ENCODE measurements around the gene ANKS1A.
"Not testable (repeated sequence)": the region's sequence is repeated elsewhere in the genome, so short reads cannot be mapped to it uniquely, and the experiment has no call there.

Gene ANKS1A

DNA sequence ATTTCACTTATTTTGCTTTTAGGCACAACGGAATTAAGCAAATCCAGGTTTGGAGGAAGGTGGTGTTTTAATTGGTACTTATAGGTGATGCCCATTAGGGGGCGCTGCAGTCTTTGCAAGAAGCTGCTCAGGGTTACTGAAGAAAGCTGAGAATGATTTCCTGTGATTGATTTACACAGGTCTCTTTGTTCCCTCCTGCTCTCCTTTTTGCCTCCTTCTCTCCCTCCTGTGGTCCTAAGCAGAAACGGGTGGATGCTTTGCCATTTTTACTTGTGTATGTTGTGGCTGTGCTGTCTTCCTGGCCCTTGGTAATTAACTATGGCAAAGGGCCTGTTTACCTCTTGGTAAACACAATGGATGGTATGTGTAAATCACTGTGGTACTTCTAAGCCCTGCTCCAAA, 97.8 kb downstream of the ANKS1A start:
- DNase-seq (ENCODE audit: low read depth in 2 of 3, low spot score in 2 of 3), result peak in 2 of 3 experiments; percentile 6 to 38

DNA sequence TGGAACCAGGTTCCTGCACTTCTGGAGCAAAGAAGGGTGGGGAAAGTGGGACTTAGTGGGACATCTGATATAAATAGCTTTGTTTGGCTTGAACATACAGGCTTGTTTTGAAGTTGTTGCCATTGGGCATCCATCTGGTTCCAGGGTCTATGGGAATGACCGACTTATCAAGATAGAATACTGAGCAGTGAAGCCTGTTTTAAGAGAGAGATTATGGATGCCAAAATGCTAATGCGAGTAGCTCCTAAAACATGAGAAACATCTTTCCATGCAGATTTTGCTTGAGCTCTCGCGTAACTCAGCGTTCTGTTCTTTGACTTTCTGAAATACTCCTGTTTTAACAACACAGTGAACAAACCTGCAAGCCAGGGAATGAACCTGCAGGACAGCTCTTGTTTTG, 98.5 kb downstream of the ANKS1A start:
- no peak for DNase-seq (ENCODE audit: low read depth in 2 of 3, low spot score in 2 of 3)

DNA sequence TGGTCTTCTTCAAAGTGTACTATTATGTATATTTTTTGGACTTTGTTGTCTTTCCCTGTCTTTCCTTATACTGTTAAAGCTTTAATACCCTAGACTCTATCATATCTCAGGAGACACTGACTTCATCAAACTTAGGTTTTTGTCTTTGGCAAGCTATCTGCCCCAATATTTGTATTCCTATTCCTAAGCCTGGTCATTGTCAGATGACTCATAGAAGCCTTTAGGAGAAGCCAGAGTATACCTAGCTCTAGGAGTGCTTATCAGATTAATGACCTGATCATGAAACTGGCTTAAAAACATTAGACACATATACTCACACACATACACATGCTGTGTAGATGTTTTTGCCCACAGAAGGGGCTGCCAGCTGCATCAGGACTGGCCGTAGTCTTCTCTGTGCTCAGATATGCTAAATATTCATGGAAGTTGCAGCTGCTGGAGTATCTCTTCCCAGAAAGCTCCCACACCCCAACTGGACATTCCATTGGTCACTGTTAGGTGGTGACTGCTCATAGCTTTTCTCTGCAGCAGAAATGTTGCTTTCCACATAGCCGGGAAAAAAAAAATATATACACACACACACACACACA, 102.0 kb downstream of the ANKS1A start:
- DNase-seq (ENCODE audit: low read depth in 2 of 3, low spot score in 2 of 3), result no peak

DNA sequence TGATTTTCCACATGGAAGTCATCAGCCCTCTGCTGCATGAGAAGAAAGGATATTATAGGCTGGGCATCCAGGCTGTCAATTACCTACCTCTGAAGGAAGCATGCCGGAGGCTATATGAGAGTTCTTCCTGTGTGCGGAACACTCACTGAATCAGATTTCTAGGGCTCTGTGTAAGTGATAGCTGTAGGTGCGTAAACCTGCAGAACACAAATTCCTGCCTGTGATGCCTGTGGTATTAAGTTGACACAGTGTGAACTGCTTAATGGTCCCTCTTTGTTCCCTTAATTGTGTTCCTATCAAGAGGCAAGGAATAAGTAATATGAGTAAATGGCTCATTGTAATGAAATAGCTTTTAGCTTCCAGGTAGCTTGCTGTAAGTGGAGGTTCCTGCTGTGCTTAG, 103.3 kb downstream of the ANKS1A start:
- no peak for DNase-seq (ENCODE audit: low read depth in 2 of 3, low spot score in 2 of 3)

DNA sequence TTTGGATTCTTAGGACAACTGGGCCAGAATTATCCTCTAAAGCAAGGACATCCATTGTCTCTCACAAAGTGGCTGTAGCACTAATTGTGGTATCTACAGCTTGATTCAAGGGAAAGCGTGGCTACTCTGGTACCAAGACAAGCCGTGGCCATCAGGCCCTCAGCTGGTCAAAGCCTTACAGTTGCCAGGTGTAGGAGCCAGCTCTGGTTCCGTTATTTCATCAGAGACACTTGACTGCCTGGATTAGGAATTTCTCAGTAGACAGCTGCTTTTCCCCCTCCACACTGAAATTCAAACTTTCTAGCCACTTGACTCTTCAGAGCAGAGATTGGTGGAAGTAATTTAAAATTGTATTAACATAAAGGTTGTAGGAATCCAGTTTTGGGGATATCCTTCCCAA, 104.2 kb downstream of the ANKS1A start:
- DNase-seq (ENCODE audit: low read depth in 2 of 3, low spot score in 2 of 3), result no peak

DNA sequence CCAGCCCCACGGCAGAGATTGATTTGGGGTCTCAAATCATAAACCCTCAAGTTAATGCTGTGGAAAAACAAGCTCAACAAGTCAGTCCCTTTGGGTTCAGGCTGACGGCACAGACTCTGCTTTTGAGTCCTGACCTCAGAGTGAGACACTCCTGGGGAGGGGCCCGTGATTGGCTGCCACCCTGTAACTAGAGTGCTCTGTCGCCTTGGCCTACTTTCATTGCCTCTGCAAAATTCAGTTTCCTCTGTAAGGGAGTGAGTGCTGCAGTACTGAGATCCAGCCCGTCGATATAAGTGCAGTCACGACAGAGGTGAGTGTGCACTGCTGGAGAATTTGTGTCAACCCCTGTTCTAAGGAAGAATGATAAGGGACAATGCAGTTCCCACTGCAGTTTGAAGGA, 105.6 kb downstream of the ANKS1A start:
- DNase-seq (ENCODE audit: low read depth in 2 of 3, low spot score in 2 of 3), result no peak

DNA sequence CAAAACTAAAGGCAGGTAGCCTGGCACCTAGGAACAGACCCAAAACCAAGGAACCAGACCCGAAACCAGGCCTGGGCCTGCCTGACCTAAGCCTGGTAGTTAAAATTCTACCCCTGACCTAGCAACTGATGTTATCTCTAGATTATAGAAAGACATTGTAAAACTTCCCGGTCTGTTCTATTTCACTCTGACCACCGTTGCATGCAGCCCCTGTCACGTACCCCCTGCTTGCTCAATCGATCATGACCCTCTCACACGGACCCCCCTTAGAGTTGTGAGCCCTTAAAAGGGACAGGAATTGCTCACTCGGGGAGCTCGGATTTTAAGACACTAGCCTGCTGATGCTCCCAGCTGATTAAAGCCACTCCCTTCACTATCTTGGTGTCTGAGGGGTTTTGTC, 109.4 kb downstream of the ANKS1A start:
- not testable (repeated sequence) for DNase-seq (ENCODE audit: low read depth in 2 of 3, low spot score in 2 of 3)

DNA sequence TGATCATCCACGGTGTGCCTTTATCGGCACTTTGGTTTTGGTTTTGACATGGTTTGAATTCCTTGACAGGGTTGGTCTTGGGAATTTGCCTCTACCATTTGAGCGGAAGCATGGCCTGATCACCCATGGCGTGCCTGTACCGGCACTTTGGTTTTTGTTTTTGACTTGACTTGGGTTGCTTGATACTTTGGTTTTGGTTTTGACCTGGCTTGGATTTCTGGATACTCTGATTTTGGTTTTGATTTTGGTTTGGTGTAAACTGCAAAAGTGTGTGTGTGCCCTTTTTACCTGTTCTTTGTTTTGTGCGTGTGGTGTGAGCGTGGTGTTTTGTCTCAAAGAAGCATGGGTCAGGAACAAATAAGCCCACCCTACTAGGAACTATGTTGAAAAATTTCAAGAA, 110.1 kb downstream of the ANKS1A start:
- DNase-seq (ENCODE audit: low read depth in 2 of 3, low spot score in 2 of 3), result not testable (repeated sequence)

DNA sequence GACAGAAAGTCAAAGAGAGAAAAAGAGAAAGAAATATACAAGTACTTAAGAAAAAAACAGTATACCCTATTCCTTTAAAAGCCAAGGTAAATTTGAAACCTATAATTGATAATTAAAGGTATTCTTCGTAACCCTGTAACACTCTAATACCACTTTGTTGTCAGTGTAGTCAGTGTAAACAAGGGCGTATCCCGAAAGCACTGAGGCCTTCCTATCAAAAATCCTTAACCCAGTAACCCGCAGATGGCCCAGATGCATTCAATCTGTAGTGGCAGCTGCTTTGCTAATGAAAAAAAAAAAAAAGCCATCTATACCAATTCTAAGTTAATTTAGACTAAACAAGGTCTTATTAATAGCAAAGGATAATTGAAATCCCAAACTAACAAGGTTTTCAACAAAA, 110.9 kb downstream of the ANKS1A start:
- not testable (repeated sequence) for DNase-seq (ENCODE audit: low read depth in 2 of 3, low spot score in 2 of 3)

DNA sequence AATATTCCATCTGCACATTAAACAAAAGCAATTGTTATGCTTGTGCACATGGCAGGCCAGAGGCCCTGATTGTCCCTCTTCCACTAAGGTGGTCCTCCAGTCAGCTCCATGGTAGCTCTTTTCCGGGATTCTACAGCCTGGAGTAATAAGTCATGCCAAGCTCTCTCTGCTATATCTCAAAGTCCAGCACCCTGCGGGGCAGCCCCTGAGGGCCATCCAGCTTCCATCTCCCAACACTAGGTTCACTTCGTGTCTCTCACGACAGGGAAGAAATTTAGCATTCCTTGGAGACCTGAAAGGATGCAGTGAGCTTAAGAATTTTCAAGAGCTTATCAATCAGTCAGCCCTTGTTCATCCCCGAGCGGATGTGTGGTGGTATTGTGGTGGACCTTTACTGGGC, 112.3 kb downstream of the ANKS1A start:
- not testable (repeated sequence) for DNase-seq (ENCODE audit: low read depth in 2 of 3, low spot score in 2 of 3)

DNA sequence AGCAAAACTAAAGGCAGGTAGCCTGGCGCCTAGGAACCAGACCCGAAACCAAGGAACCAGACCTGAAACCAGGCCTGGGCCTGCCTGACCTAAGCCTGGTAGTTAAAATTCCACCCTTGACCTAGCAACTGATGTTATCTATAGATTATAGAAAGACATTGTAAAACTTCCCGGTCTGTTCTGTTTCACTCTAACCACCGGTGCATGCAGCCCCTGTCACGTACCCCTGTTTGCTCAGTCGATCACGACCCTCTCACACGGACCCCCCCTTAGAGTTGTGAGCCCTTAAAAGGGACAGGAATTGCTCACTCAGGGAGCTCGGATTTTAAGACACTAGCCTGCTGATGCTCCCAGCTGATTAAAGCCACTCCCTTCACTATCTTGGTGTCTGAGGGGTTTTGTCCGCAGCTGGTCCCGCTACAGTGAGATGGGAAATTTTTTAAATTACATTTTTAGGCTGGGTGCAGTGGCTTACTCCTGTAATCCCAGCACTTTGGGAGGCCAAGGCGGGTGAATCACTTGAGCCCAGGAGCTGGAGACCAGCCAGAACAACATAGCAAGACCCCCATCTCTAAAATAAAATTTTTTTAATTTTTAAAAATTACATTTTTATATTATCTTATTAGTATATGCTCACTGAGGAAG, 115.0 kb downstream of the ANKS1A start:
- not testable (repeated sequence) for DNase-seq (ENCODE audit: low read depth in 2 of 3, low spot score in 2 of 3)

DNA sequence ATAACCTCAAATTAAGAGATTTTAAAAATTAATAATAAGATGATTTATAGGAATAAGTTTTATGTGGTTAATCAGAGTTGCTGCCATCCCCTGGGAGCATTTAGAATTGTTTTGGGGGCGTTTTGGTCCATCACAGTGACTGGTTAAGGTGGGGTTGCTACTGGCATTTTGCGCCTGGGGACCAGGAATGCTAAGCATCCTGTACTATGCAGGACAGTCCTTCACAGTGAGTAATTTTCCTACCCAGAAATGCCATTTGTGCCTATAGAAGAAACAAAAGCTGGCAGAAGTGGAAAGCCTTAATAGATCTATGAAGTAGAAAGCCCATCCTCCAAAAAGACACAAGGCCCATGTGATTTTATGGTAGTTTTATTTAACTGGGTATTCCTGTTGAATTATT, 118.0 kb downstream of the ANKS1A start:
- no peak for DNase-seq (ENCODE audit: low read depth in 2 of 3, low spot score in 2 of 3)

DNA sequence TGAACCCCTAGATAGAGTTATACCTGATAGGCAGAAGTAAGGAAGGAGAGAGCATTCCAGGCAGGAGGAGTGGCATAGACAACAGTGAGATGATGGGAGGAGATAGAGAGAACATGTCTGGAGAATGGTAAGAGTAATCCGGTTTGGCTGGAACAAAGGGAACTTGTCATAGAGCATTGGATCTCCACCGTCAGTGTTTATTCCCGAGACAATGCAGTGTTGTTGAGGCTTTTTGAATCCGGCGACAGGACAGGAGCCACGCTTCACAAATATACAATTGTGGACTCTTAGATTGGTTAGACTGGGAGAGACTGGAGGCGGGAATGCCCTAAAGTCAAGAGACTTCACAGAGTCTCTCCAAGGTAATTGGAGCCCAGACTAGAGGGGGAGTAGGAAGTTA, 119.8 kb downstream of the ANKS1A start:
- DNase-seq (ENCODE audit: low read depth in 2 of 3, low spot score in 2 of 3), result no peak

DNA sequence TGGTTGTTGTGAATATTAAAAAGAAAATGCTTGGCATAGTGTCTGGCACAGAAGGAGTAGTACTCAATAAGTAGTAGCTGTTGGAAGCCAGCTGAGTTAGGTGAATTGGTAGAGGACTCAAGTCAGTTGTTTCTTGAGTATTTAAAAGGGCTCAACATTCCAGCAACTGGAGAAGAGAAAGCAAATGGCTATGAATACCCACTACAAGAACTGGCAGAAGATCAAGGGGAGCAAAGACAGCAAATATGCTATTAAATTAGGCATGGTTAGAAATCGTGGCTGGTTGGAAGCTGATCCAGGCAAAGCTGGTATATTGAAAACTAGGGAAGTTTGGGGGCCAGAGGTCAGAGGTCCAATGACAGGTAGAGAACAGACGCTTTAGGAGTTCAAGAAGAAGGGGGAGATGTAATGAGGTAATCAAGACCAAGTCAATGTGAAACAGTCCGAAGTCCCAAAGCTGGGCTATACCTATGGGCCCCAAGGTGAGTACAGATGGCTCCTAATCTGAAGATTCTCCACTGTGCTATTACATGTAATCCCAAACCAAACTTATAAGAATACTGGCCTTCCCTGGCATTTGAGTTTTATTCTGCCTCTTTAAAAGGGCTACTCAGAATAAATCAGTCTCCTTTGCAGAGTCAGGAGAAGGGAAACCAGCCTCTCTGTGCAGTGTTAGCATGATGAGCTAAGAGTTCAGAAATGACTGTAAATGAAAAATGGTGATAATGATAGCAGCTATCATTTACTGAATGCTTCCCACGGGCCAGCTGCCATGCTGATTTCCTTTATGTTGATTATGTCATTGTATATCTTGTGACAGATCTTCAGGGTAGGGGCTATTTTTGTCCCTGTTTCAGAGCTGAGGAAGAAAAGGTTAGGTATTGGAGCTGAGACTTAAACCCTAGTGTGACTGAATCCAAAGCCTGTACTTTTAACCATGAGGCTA, 122.3 kb downstream of the ANKS1A start:
- DNase-seq (ENCODE audit: low read depth in 2 of 3, low spot score in 2 of 3), result no peak

DNA sequence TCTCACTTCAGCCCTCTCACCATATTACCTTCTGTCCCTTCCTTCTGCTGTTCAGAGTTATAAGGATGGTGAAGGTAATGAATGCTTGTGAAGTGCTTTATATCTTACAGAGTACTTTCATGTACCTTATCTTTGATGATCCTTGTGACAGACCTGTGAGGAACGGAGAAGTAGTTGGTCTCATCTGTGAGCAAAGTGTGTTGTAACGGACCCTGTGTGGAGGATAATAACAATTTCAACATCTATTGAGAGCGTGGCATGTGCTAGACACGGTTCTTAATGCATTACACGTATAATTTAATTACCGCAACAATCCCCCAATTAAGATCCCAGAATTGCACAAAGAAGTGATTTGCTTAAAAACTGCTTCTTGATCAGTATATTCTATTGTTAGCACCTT, 124.6 kb downstream of the ANKS1A start:
- no peak for DNase-seq (ENCODE audit: low read depth in 2 of 3, low spot score in 2 of 3)

DNA sequence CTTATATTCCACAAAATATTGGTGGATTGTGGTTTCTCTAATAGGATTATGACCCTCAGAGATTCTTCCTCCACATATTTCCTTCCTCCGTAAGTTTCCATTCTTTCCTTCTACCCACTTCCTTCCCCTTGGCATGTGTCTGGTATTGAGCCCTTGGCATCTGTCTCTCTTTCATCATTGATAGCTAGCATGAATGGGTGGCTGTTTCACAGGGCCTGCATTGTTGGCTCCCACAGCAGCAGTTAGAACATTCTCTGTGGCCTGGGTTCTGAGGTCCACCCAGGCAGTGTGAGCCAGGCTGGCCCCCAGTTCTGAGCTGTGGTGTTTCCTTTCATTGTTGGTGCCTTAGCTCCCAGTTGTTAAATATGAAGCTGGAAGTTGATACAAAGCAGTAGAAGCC, 125.3 kb downstream of the ANKS1A start:
- DNase-seq (ENCODE audit: low read depth in 2 of 3, low spot score in 2 of 3), result no peak

DNA sequence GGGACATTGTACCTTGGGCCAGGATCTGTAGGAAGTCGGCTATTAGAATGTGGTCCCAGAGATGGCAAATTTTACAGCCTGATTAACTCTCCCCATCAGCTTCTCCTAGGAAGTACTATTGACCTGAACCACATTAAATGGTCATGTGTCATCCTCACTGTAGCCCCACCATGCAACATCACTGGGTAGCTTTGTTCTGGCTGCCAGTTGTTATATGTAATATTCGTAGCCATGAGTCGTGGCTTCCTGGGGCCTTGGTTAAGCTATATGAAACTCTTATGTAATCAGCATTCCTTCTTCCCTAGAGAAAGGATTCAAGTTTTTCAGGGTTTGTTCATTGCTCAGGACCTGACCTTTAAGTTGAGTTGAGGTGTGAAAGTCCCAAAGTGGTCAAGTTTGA, 125.7 kb downstream of the ANKS1A start:
- no peak for DNase-seq (ENCODE audit: low read depth in 2 of 3, low spot score in 2 of 3)

DNA sequence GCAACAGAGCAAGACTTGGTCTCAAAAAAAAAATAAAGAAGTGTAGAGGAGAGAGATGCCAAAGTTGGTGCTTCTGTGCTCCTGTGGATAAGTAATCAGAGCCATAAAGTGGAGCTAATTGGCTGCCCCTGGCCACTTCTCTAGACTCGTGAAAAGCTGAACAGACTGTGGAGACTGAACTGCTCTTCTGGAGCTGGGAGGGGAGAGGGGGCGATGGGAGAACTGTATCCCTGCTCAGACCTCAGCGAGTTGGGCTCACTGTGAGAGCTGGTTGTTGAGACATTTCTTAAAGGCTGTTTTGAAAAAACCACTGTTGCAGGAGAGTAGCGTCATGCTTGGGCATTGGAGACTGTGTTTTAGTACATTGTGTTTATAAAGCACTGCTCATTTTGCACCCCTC, 126.4 kb downstream of the ANKS1A start:
- DNase-seq (ENCODE audit: low read depth in 2 of 3, low spot score in 2 of 3), result no peak

DNA sequence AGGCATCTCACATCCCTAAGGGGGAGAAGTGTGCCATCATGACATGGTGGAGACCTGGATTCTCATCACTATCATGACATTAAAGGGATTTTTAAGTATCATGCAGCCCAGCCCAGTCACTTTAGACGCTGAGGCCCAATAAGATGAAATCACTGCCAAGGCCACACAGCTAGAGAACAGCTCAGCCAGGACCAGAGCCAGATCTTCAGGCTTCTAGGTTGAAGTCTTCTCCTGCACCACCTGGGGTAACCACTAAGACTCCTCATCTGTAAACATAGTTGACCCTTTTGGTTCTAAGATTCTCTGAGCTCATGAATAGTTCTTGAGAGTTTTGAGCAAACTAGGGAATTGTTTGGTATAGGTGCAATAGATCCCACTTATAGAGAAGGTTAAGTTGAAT, 126.9 kb downstream of the ANKS1A start:
- no peak for DNase-seq (ENCODE audit: low read depth in 2 of 3, low spot score in 2 of 3)

DNA sequence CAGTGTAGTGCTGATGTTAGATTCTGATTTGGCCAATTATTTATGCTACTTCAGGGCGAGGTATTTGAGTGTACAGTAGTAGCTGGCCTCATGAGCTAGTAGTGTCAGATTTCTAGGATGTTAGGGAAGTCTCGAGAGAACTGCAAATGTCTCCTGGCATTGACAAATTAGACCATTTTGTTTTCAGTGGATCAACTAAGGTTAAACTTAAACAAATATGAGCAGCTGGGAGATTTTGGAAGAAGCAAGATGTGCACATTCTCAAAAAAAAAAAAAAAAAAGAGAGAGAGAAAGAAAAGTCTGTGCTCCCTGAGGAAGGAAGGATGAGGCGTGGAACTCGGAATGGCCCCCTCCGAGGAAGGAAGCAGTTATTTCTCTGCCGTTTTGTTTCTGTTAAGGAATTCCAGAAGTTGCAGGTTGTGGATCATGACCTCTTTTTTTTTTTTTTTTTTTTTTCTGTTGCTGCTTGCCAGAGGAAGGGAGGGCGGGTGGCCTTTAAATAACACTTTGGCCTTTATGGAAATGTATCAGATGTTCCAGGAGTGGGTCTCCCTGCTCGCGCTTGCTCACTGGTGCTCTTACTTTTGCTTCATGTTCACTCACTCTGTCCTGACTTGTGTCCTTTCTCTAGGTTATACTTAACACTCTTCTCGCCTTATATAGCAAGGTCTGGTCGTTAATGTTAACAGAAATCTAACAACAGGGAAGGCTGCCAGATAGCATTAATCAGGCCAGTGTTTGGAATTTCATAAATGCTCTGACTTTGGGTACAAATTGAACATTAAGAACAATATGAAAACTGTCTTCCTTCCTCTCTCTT, 127.7 kb downstream of the ANKS1A start:
- no peak for DNase-seq (ENCODE audit: low read depth in 2 of 3, low spot score in 2 of 3)

DNA sequence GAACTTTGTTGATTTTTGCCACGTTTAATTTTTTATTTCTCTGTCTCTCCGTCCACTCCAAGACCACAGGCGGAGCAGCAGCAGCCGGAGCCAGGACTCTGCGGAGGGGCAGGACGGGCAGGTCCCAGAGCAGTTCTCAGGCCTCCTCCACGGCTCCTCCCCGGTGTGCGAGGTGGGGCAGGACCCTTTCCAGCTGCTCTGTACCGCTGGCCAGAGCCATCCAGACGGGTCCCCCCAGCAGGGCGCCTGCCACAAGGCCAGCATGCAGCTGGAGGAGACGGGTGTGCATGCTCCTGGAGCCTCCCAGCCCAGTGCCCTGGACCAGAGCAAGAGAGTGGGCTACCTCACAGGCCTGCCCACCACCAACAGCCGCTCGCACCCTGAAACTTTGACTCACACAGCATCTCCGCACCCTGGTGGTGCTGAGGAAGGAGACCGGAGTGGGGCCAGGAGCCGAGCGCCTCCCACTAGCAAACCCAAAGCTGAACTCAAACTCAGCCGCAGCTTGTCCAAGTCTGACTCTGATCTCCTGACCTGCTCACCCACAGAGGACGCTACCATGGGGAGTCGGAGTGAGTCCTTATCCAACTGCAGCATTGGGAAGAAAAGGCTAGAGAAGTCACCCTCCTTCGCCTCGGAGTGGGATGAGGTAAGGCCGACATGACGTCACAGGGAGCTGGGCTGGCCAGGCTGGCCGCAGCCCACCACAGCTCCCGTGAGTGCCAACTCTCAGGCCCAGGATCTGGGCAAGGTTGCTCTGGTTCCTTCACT, 128.5 kb downstream of the ANKS1A start:
- DNase-seq (ENCODE audit: low read depth in 2 of 3, low spot score in 2 of 3), result no peak
